GM21360 (cell line): ENCODE results near the gene HEXD.

ENCODE experiments used
- ATAC-seq: cut with Tn5 transposase; IDR thresholded peaks from one replicate; pipeline ENCODE4 v1.9.1; 2021; ENCODE audit warnings: mild to moderate bottlenecking, moderate library complexity; ENCODE audit not compliant: unreplicated experiment

The HEXD gene

DNA sequence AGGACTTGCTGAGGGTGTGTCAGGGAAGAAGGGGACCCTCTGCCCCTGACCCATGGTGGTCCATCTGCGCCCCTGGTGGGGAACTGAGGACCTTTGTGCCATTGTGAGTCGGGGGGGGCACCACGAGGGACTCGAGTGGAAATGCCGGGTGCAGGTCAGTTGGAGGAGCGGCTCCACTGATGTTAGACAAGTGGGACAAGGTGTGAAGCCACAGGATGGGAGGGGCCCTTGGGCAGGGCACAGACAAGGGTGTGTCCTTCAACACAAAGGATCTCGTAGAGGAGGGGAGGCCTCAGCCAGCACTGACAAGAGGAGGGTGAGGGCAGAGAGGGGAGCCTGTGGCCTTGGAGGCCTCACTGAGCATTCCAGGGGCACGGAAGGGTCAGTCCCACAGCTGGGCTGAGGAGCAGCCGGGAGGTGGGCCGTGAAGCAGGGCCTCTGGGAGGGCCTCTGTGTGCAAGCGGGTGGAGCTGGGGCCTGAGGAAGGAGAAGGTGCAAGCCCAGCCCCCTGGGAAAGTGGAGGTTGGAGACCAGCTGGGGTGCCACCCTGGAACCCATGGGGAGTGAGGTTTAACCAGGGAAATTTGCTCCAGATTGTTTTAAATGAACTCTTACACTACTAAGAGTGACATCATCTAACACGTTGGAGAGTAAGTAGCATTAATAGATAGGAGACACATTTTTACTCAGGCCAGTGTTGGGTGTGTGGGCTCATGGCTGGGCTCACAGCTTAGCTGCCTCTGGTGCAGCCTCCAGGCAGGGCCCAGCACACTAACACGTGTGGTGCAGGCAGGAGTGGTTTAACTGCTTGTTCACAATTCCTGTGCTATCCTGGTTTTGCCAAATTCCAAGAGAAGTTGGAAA is 68.3 kb downstream of the HEXD start:
- no peak for ATAC-seq

DNA sequence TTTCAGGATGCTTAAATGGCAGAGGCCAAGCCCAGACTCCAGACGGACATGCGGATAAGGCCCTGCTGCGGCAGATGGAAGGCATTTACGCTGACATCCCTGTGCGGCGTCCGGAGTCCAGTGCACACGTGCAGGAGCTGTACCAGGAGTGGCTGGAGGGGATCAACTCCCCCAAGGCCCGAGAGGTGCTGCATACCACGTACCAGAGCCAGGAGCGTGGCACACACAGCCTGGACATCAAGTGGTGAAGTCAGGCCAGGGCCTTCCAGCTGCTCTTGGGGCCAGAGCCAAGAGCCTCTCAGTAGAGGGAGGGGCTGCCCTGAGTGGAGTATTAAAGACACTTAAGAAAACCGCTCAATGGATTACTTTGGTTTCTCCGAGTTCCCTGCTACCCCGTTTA is 69.8 kb downstream of the HEXD start:
- ATAC-seq: no peak

DNA sequence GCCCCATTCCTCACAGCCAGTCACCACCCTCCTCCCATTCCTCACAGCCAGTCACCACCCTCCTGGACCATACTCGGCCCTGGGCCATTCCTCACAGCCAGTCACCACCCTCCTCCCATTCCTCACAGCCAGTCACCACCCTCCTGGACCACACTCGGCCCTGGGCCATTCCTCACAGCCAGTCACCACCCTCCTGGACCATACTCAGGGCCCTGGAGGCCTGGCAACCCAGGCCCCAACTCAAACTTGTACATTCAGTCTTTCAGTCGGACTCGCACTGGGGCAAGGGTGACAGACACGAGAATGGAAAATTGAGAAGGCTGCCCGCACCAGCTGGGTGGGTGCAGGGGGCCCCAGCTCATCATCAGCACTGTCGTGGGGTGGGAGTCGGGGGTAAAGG is 71.0 kb downstream of the HEXD start:
- ATAC-seq: no peak

DNA sequence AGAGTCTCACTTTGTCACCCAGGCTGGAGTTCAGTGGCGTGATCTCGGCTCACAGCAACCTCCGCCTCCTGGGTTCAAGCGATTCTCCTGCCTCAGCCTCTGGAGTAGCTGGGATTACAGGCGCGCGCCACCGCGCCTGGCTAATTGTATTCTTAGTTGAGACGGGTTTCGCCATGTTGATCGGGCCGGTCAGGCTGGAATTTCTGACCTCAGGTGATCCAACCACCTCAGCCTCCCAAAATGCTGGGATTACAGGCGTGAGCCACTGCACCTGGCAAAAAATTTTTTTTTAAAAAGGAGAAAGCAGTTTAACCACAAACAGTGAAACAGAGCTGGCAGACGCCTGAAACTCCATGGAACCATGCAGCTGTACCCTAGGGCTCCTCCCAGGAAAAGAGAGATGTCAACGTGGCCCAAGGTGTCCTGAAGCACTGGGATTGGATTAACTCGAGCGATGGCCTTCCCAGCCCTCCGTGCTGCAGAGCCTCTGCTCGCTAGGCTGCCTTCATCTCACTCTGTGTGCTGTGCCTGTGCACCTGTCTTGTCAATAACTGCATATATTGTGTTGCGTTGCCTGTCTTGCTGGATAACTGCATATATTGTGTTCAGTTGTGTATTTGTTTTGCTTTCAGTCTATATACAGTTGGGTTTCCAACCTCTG is 71.8 kb downstream of the HEXD start:
- ATAC-seq: no peak

DNA sequence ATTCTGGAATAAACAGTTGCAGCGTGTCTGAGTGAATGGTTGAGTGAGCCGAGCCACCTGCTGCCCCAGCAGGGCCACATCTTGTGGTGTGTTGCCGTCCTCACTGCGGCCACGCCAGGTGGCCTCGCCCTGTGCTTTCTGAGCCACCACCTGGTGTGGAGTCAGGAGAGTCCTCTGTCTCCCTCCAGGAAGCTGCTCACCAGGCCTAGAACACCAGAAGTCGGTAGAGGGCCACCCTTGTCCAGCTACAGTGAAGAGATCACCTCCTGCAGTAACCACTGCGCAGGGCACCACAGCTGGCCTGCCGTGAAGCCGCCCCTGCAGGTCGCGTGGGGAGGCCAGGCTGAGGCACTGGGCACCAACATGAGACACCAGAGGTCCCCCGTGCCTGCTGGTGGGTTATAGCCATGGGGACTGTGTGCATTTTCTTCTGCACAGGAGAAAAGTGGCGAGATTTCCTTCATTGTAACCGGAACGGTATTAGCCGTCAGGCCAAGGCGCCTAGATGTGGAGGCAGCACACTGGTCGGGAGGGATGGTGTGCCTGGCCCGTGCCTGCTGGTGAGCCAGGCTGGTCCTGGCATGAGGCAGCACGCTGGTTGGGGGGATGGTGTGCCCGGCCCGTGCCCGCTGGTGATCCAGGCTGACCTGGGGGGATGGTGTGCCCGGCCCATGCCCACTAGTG is 72.5 kb downstream of the HEXD start:
- ATAC-seq: no peak

DNA sequence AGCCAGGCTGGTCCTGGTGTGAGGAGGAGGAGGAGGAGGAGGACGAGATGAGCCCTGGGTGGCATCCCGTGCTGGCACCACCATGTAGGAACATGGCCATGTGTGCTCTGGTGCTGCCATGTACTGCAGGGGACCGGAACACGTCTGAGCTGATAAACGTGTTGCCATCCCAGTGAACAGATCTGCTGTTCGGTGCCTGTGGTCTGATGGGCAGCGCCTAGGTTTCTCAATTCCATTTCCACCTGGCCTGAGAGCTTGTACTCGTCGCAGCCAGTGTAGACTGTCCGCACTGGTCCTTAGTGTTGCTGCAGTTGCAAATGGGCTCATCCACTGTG is 73.0 kb downstream of the HEXD start:
- no peak for ATAC-seq

DNA sequence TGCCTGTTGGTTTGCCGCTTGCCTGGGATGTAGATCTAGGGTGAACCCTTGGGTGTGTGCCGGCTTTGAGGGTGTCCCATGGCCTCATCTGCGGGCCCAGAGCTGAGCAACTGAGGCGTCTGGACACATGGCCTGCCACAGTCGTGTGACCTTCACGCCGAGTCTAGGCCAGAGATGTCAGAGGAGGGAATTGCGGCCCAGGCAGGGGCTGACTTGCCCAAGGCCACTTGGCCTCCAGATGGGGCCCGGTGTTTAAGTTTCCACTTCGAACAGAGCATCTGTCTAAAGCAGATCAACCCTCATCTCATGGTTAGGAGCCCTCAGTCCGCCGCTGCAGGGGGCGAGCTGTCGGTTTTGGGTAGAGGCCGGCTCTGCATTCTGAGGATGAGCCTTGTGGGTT is 73.4 kb downstream of the HEXD start:
- ATAC-seq: no peak
